HG02970 (cell line): ENCODE measurements around the gene SHOX.
"Not testable (repeated sequence)": the region's sequence is repeated elsewhere in the genome, so short reads cannot be mapped to it uniquely, and the experiment has no call there.

Experiments
- ATAC-seq: cut with Tn5 transposase; IDR thresholded peaks from one replicate; pipeline ENCODE4 v1.9.1; 2021; ENCODE audit warnings: mild to moderate bottlenecking, moderate library complexity, moderate number of reproducible peaks; ENCODE audit not compliant: unreplicated experiment, low FRiP score

The SHOX gene

DNA sequence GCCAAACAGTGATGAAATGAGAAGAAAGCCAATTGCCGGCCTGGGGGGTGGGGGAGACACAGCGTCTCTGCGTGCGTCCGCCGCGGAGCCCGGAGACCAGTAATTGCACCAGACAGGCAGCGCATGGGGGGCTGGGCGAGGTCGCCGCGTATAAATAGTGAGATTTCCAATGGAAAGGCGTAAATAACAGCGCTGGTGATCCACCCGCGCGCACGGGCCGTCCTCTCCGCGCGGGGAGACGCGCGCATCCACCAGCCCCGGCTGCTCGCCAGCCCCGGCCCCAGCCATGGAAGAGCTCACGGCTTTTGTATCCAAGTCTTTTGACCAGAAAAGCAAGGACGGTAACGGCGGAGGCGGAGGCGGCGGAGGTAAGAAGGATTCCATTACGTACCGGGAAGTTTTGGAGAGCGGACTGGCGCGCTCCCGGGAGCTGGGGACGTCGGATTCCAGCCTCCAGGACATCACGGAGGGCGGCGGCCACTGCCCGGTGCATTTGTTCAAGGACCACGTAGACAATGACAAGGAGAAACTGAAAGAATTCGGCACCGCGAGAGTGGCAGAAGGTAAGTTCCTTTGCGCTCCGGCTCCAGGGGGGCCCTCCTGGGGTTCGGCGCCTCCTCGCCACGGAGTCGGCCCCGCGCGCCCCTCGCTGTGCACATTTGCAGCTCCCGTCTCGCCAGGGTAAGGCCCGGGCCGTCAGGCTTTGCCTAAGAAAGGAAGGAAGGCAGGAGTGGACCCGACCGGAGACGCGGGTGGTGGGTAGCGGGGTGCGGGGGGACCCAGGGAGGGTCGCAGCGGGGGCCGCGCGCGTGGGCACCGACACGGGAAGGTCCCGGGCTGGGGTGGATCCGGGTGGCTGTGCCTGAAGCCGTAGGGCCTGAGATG lies at the start of gene SHOX:
Gene SHOX (plus strand): TSS at position 180 of the 885 bp plus-strand sequence. CDS start 107 bp downstream, at position 287.
- no peak for ATAC-seq

DNA sequence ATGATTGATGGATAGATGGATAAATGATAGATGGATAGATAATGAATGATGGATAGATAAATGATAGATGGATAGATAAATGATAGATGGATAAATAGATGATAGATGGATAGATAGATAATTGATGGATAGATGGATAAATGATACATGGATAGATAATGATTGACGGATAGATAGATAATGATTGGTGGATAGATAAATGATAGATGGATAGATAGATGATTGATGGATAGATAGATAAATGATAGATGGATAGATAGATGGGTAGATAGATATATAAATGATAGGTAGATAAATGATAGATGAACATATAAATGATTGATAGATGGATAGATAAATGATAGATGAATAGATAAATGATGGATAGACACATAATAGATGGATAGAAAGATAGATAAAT lies 49.5 kb upstream of the SHOX start:
- no peak for ATAC-seq

DNA sequence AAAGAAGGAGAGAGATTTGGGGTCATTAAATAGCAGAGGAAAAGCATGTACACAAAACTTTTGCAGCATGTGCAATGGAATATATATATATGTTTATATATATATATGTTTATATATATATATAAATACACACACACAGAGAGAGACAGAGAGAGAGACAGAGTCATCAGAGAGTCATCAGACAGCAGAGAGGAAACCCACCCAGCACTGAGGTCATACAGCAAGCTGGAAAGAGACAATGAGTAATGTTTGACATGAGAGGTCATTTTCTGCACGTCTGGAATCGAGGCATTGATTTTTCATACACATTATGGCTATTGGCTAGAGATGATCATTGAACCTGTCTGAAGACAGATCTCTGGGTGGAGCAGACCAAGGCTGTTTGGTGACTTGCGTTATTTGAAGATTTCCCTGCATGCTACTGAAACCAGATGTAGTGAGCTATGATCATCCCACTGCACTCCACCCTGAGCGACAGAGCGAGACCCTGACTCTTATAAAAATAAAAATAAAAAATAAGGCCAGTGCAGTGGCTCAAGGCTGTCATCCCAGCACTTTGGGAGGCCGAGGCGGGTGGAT lies 48.8 kb upstream of the SHOX start:
- ATAC-seq = no peak

DNA sequence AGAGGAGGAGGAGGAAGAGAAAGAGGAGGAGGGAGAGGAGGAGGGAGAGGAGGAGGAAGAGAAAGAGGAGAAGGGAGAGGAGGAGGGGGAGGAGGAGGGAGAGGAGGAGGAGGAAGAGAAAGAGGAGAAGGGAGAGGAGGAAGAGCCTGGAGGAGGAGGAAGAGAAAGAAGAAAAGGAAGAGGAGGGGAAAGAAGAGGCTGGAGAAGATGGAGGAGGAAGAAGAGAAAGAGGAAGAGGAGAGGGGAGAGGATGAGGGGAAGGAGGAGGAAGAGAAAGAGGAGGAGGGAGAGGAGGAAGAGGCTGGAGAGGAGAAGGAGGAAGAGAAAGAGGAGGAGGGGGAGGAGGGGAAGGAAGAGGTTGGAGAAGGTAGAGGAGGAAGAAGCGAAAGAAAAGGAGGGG lies 46.0 kb upstream of the SHOX start:
- ATAC-seq = no peak

DNA sequence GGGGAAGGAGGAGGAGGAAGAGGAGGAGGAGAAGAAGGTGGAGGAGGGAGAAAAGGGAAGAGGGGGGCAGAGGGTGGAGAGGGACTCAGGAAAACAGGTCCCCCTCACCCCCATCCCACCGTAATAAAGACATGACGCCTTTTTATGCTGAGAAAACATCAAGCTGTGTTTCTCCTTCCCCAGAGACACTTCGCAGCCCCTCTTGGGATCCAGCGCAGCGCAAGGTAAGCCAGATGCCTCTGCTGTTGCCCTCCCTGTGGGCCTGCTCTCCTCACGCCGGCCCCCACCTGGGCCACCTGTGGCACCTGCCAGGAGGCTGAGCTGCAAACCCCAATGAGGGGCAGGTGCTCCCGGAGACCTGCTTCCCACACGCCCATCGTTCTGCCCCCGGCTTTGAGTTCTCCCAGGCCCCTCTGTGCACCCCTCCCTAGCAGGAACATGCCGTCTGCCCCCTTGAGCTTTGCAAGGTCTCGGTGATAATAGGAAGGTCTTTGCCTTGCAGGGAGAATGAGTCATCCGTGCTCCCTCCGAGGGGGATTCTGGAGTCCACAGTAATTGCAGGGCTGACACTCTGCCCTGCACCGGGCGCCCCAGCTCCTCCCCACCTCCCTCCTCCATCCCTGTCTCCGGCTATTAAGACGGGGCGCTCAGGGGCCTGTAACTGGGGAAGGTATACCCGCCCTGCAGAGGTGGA lies 45.3 kb upstream of the SHOX start:
- no peak for ATAC-seq

DNA sequence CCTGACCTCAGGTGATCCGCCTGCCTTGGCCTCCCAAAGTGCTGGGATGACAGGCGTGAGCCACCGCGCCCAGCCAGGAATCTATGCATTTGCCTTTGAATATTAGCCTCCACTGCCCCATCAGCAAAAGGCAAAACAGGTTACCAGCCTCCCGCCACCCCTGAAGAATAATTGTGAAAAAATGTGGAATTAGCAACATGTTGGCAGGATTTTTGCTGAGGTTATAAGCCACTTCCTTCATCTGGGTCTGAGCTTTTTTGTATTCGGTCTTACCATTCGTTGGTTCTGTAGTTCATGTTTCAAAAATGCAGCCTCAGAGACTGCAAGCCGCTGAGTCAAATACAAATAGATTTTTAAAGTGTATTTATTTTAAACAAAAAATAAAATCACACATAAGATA lies 44.2 kb upstream of the SHOX start:
- ATAC-seq = no peak

DNA sequence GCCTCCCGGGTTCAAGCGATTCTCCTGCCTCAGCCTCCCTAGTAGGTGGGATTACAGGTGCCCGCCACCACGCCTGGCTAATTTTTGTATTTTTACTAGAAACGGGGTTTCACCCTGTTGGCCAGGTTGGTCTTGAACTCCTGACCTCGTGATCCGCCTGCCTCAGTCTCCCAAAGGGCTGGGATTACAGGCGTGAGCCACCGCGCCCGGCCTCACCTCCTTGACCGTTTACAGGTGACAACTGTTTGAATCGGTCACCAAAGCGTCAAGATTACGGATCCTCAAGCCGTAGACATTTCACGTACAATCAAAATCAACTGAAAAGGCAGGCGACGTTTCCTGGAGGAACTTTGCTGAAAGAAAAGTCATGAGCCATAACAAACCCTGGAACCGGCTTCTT lies 41.3 kb upstream of the SHOX start:
- ATAC-seq = not testable (repeated sequence)

DNA sequence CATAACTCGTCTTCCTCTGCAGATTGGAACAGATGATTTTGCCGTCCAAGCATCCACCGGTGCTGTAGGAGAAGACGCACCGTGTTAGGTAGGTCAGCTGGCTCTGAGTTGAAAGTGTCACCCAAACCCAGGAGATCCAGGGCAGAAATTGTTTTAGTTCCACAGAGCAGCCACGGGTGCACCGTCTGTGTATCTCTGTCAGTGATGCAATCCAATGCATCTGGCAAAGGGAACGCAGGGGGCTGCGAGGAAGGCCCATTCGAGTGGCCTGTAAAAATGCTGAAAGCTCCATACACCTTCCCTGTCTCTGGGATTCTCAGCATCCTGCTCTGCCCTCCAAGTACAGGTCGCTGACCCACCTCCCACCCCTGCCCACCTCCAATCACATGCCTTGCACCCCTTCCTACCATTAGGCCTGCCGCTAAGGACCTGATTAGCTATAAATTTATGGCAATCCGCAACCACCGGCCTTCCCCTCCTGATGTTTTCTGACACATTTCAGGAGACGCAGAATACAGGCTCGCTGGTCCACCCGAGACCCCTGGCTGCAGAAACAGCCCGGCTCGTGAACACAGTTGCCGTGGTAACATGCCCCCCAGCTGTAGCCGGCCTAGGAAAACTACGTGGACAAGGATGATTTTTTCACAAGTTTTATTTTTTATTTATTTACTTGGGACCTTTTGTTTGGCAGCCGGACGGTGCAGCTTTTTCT lies 39.7 kb upstream of the SHOX start:
- ATAC-seq = no peak

DNA sequence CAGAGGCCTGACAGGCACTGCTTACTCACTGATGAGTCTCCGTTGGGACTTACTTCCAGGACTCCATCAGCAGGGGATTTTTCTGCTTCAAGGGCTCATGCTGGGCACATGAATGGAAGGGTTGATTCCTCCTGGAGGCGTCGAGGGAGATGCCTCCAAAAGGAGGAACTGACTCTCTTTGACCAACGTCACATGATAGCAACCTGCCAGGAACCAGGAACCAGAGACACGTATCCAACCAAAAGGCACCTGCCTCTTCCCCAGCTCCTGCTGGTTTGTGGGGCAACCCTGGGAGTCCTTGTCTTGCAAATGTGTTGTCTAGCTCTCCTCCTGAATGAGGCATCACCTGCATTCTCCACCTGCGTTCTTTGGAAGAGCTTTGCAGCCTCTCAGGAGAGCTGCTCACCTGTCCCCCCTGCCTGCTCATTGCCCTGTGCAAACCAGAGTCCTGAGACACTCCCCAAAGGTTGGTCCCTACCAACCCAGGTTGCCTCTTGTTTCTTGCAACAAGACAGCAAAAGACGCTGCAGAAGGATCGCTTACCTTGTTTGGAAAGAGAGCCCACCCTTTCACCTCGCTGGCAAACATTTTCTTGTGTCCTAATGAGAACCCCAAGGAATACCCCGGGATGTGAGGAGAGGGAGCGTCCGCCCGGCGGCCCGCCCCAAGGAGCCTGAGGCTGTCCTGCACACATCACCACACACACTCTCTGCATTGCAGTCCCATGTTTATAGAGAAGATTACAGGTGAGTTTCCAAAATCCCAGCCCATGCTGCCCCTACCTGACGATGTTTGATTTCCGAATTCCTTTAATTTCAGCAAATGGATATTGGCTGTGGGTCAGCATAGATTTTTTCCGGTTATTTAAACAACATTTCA lies 30.5 kb upstream of the SHOX start:
- no peak for ATAC-seq

DNA sequence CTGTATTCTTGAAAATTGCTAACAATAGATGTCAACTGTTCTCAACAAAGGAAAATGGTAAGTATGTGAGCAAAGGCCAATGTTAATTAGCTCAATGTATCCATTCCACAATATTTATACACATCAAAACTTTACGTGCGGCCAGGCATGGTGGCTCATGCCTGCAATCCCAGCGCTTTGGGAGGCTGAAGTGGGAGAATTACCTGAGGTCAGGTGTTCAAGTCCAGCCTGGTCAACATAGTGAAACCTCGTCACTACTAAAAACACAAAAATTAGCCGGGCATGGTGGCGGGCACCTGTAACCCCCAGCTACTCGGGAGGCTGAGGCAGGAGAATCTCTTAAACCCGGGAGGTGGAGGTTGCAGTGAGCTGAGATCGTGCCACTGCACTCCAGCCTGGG lies 27.6 kb upstream of the SHOX start:
- ATAC-seq = not testable (repeated sequence)

DNA sequence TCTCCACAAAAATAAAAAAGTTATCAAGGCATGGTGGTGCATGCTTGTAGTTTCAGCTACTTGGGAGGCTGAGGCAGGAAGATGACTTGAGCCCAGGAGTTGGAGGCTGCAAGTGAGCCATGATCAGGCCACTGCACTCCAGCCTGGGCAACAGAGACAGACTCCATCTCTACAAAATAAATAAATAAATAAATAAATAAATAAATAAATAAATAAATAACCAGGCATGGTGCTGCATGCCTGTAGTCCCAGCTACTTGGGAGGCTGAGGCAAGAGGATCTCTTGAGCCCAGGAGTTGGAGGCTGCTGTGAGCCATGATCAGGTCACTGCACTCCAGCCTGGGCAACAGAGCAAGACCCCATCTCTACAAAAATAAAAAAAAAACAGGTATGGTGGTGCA lies 26.0 kb upstream of the SHOX start:
- not testable (repeated sequence) for ATAC-seq

DNA sequence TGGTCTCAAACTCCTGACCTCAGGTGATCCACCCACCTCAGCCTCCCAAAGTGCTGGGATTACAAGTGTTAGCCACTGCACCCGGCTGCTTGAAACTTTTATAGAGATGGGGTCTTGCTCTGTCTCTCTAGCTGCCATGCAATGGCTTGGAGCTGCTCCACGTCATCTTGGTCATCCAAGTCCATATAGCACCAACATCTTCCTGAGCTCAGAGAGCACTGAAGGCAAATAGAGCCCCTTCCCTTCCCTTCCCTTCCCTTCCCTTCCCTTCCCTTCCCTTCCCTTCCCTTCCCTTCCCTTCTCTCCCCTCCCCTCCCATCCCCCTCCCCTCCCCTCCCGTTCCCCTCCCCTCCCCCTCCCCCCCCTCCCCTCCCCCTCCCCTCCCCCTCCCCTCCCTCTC lies 22.5 kb upstream of the SHOX start:
- ATAC-seq = not testable (repeated sequence)

DNA sequence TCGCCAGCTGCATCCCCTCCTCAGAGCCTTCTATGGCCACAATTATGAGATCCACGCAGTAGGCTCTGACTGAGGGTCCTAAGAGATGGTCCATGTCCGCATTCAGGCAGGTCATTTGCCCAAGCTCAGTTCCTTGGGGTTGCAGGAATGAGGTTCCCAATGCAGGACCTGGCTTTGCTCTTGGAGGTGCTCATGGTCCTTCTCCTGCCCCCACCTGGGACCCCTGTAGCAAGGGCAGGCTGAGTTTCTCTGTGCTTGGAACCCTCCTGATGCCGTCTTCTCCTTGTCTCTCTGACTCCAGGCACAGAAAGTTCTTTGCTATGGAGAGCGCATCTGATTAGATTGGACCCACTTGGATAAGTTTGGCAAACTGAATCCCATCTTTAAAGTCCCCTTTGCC lies 16.5 kb upstream of the SHOX start:
- no peak for ATAC-seq

DNA sequence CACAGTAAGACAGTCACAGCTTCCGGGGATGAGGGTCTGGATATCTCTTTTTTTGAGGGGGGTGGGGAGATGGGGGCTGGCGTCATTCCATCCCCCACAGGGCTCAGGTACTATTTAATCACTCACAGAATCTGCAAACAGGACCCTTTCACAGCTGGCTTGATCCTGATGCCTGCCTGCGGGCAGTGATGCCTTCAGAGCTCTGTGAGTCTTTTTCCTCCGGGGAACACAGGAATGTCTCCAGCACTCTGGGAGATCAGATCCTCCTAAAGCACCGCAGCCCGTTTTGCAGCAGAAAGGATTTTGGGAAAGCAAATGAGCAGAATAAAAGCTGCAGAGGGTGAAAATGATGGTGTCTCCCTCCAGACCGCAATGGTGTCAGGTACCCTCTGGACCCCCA lies 13.2 kb upstream of the SHOX start:
- ATAC-seq = no peak

DNA sequence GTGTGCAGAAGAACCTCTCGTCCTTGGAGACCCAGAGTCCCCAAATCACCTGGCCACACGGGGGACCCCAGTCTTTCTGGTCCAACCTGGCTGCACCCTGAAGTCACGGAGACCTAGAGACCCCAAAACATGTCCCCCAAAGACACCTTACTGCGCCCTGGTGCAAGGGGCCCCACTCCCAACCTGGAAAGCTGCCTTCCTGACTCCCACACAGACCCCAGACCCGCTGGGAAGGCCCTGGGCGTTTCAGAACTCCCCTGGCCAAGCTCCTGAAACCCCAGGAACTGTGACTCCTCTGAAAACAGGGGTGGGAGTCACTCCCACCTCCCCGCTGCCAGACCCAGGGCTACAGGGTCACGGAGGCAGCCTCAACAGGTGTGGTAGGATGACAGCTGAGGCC lies 12.7 kb upstream of the SHOX start:
- no peak for ATAC-seq

DNA sequence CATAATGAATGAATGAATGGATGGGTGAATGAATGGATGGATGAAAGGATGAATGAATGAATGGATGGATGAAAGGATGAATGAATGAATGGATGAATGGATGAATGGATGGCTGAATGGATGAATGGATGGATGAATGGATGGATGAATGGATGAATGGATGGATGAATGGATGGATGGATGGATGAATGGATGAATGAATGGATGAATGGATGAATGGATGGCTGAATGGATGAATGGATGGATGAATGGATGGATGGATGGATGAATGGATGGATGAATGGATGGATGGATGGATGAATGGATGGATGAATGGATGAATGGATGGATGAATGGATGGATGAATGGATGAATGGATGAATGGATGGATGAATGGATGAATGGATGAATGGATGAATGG lies 12.3 kb upstream of the SHOX start:
- ATAC-seq = not testable (repeated sequence)

DNA sequence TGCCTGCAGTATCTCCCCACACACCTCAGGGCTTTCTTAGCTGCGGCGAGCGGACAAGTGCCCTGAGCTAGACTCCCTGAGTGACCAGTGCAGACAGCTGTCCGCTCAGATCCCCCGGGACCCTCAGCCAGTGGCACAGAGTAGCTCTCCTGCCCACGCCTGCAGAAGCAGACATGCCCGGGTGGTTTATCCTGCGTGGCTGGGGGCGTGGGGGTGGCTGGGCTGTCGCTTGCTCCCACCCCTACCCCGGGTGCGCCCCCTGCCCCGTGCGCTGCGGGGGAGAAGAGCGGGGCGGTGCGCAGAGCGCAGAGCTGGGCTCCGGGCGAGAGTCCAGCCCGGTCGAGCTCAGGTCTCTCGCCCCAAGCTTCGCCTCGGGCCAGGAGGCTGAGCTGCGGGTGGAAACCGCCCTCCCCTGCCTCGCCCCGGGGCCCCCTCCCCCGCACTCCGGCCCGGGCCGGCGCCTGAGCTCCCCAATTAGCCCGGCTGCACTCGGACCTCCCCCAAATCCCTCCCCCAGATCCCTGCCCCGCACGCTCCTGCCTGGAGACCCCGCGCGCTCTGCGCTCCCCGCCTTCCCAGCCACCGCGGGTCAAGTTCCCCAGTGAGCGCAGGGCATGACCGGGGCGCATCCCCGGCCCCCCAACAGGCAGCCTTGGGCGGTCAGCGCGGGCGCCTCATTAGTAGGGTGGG lies 11.7 kb upstream of the SHOX start:
- ATAC-seq = no peak

DNA sequence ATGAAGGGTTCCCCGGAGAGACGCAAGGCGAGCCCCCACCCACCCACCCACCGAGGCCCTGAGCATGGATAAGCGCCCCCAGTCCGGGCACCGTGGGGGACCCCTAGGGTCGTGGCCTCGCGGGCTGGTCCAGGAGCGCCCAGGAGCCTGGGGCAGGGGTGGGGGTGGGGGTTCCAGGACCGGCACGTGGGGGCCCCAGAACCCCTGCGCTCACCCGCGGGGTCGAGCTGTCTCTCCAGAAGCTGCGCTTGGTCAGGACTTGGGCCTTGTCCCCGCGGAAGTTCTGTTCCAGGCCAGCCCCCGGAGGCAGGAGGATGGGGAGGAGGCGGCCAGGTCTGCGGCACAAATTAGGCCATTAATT lies 11.2 kb upstream of the SHOX start:
- ATAC-seq = no peak

DNA sequence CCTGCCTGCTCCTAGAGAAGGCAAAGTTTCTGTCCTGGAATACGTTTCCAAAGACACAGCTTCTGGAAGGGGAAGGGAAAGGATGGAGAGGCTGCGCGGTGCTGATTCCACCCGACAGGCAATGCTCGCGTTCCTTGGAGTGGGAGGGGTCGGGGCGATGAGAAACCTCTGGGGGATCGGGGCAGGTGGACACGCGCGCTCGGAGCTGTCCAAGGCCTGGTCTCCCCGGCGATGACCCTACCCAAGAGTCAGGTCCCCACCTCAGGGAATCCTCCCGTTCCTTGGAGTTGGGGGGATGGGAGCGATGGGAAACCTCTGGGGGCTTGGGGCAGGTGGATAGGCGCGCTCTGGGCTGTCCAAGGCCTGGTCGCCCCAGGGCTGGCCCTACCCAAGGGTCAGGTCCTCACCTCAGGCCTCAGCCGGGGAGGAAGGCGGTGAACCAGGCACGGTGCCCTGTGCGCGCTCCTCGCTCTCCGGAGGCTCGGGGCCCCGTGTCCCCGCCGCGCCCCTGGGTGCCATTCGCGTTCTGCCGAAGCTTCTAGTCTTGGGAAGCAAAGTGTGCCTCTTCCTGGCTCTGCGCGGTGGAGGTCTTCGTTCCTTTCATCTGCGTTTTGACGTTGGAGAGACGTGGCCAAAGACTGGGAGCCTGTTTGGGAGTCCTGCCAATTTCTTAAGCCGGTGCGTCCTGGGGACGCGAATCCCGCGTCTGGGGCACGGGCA lies 10.6 kb upstream of the SHOX start:
- no peak for ATAC-seq
